NOMO-1 treated with DMSO at 0.1 percent for 48 hours (cell line): ENCODE measurements around the gene CDC42BPB.

Source experiments
- DNase-seq: peaks from one replicate; lab custom pipeline; 2025; ENCODE audit not compliant: unreplicated experiment; lab: John Stamatoyannopoulos, UW

The CDC42BPB gene

DNA sequence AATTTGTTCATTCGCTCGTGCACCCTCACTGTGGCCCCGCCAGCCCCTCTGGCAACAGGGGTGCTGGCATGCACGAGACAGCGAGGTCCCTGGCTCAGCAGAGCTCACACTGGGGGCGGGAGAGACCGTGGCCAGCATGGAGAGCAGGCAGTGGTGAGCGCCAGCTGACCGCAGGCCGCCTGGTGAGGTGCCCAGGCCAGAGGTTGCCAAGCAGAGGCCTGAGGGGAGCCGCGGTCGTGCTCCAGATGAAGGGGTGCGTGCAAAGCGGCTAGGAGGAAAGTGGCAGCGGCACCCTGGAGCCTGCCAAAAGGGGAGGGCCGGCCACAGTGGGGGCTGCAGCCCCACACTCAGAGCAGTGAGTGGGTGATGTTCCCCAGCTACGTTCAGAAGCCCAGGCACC, 56.1 kb downstream of the CDC42BPB start:
- DNase-seq = no peak

DNA sequence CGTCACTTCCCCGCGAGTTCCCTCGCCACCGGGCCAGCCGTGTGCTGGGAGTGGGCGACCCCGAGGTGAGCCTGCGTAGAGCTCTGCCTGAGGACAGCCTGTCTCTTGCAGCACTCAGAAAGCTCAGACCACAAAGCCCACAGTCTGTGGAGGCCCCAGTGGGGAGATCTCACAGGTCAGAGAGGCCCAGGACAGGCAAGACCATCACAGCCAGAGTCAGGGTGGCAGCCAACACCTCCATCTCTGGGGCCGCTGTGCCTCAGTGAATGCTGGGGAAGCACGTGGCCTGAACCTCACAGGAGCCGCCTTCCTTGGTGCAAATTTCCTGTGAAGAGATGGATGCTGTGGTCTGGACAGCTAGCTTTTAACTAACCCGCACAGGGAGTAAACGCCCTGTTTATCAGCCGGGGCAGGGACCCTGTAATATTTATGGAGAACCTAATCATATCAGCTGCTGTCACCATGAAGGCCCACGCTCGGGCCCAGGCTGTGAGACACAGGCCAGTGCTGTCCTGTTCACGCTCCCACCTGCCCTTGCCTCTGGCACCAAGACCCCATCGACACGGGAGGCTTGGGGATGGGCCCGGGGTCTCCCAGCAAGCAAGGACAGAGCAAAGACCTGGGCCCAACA, 56.9 kb downstream of the CDC42BPB start:
- DNase-seq = no peak

DNA sequence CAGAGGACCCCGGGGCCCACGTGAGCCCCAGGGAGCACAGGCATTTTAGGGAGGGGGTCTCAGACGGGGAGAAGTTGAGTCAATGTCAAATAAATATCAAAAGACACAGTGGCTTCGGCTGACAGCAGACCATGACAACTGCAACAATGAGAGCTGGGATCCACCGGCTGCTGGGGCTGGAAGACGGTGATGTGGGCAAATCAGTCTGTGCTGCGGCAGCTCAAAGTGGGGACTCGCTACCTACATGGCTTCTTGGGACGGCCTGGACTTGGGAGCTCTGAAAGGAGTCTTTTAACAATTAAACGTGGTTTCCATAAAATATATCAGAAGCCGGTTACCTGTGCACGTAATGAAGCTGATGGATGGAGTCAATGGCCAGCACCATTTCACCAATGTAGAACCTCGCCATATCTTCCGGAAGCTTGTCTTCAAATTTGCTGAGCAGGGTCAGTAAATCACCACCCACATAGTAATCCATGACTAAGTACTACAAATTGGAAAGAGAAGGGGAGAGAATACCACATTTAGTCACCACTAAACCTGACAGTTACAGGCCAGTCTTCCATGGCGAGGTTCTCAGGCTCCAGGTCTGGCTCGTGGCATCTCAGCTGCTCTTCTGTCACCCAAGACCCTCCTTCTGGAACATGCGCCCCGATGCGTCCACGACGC, 58.0 kb downstream of the CDC42BPB start:
- no peak for DNase-seq

DNA sequence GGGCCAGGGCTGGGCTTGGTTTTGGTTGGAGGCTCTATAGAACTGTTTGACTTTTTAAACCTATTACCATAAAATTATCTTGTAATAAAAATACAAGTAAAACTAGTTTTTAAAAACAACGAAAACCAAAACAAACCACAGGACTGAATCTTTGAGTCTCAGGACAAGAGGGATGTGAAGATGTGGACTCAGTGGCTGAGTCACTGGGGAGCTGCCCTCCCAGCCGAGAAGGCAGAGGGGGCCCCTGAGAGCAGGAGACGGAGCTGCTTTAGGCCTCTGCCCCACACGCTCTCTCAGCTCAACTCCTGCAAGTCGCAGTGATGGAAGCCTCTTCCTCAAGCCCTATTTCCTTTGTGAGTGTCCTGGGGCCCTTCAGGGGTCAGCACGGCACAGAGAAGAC, 59.0 kb downstream of the CDC42BPB start:
- DNase-seq = no peak

DNA sequence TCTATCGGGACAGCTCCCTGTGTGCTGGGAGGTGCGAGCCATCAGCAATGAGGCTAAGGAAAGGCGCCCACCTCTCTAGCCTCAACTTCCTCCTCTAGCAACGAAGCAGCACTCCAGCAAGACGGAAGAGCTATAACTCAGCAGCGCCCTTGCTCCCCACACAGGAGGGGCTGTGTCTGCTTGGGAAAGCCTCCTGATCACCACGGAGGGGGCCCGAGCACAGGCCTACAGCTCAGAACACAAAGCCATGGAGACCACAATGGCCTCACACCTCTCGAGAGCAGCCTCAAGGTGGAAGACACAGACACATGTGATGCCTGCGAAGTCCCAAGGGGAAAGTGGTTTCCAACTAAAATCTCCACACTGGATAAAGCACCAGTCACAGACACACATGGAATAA, 60.4 kb downstream of the CDC42BPB start:
- no peak for DNase-seq

DNA sequence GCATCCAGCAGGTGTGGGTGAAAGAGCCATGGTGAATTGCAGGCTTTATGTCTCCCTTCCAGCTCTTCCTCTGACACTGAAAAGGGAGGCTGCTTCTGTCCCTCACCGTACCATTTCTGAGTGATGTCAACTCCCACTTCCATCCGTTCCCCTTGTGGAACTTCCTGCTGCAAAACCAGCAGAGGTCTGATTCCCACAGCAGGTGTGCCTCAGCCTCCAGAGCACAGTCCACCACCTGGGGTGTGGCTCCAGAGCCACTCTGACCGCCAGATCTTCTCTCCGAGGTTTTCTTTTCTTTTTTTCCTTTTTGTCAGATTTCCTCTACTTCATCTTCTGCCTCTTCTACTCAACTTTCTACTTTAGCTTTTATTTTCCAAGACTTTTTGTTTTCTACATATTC, 62.7 kb downstream of the CDC42BPB start:
- no peak for DNase-seq

DNA sequence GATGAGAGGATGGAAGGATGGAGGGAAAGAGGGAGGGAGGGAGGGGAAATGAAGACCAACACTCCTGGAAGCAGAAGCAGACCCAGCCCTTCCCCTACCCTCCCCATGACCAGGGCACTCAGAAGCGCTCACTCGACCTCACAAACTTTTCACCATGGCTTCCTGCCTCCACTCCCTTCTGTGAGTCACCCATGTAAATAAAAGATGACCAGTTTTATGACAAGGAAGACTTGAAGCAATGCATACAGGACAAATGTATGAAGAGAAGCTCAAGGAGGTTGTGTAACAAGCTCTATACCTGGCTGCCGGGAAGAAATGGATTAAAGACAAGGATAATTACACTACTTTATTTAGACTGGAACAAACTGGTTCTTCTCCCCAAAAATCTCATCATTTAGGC, 63.8 kb downstream of the CDC42BPB start:
- DNase-seq = no peak

DNA sequence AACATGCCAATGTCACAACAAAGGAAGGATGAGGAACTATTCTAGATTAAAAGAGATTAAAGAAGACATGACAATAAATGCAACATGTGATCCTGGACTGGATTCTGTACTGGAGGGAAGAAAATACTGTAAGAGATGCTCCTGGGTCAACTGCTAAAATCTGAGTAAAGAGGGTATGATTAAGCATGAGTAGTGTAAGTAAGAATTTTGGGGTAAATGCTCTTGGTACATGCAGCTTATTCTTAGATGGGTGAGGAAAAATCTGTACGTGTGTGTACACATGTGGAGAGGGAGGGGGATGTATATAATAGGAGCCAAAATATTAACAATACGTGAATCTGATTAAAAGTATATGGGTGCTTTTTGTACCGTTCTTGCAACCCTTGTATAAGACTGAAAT, 66.0 kb downstream of the CDC42BPB start:
- no peak for DNase-seq

DNA sequence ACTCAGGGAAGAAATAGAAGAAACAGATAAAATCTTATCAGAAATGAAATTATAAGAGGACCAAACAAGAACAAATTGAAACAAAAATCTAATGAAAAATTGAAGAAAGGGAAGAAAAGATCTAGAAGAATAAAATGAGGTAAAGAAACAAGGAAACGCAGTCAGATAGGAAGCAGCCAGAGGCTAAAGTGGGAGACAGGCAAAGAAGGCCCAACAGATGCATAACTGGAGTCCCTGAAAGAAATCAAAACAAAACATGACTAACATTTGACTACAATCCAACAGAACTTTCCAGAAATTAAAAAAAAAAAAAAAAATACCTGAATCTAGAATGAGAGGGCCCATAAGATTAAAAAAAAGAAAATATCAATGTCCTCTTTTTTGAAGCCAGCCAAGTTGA, 69.3 kb downstream of the CDC42BPB start:
- DNase-seq = no peak

DNA sequence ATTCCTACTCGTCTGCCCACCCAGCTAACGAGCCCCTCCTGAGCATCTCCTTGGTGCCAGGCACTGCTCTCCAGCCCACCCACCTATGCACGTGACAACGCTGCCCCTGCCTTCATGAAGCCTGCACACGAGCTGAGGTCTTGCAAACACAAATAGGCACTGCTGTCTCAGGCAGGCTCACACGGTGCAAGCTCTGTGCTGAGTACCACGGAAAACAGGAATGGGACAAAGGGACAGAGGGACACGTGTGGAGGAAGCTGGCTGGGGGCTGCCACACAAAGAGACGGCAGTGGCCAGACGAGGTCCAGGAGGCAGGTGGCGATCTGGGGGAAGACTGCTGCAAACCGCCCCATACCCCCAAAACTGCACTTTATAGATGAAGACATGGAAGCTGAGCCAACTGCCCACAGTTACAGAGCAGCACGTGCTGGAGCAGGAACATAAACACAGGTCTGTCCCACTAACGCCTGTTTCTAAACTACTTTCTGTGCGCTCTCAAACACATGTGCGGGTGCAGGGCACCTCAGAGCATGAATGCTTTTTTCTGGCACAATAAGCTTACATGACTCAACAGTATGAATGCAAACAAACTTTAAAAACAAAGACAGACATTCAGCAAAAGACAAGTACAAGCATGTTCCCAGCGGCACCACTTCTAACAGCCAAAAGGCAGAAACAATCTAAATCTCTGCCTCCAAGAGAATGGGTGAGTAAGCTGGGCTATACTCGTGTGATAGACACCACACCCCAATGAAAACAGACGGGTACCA, 70.4 kb downstream of the CDC42BPB start:
- DNase-seq = no peak

DNA sequence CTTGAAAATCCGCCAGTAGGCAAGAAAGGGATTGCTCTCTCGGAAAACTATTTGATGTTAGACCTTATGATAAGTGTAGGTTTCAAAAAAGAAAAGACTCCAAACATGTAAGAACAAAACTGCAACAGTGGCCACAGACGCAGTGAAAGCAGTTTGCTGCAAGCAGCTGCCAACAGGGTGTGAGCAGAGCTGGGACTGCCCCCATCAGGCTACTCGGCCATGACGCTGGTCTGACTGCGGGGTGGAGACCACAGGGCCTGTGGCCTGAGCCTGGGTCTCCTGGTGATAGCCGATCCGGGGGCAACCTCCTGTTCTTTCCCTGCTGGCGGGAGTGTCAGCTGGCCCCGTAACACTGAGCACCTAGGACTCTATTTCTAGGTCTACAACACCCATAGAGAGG, 71.7 kb downstream of the CDC42BPB start:
- no peak for DNase-seq

DNA sequence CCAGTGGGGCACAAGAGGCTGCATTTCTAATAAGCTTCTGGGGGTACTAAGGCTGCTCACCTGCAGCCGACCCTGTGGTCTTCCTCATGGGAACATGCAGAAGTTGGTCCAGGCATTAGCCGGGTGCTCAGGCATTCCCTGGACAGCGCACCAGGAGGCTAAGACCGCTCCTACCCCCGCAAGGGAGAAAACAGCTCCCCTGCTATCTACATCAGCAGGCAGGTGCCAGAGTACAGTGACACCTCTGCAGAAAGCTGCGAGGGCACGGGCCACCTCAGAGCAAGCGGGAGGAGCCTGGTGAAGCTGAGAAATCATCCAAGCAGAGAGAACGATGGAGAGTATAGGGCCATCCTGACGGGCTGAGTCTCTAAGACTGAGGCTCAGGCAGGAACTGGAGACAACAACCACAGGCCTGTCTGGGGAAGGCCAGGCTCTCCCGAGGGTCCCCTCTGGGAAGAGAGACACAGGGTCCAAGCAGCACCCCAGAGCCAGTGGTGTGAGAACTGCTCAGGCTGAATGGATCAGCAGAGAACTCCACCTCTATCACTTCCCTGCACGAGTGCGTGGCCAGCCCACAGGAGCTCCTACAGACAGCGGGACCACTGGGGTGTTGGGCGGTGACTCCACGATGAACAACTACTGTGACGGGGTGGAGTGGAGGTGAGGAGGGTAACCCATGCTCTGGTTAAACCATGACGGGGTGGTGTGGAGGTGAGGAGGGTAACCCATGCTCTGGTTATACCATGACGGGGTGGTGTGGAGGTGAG, 72.8 kb downstream of the CDC42BPB start:
- no peak for DNase-seq

DNA sequence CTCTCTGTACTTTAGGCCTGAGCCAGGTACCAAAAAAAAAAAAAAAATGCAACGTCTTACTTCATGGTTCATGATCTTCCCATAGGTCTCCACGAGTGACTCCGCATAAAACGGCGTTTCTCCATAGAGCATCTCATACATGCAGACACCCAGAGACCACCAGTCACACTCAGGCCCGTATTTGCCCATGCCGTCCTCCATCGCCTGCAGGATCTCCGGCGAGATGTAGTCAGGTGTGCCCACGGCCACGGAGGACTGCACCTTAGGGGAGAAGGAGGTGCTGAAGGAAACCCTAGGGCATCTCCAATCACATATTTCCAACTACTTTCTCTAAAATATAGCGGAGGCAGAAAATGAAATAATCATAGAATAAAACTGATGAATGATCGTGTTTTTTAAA, 73.9 kb downstream of the CDC42BPB start:
- no peak for DNase-seq

DNA sequence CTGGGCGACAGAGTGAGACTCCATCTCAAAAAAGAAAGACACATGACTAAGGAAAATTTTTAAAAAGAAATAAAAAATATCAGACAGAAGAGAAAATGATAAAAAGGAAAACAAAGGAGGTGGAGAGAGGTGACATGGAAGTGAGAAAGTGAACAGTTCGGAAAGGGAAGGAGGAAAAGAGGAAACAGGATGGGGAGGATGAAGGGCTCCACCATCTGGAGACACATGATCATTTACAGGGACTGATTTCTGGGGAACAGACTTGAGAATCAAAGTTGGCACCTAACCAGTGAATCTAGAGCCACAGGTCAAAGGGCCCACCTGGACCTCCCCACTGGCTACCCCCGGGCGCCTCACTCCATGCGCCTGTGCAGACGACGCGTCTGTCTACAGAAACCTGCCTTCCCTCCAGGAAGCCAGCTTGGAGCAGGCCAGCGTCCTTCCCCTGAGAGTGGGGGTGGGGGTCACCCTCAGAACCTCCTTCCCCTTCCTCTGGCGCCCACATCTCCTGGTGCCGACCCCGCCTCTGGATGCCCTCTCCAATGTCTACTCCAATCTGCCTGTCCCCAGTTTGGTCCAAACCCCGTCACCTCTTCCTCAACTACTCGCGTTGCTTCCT, 74.4 kb downstream of the CDC42BPB start:
- no peak for DNase-seq

DNA sequence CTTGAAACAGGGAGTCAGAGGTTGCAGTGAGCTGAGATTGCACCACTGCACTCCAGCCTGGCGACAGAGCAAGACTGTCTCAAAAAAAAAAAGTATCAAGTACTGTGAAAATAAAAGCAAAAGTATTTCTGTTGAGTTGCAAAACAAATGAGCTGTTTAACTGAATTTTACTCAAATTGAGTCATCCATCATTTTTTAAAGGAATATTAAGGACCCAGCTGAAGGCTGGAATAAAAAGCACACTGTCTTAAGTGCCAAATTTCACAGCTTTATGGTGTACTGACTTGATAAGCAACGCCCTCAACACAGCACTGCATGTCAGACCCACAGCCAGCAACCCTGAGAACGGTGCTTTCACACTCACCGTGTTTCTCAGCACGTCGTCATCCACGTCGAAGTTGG, 76.9 kb downstream of the CDC42BPB start:
- DNase-seq = no peak

DNA sequence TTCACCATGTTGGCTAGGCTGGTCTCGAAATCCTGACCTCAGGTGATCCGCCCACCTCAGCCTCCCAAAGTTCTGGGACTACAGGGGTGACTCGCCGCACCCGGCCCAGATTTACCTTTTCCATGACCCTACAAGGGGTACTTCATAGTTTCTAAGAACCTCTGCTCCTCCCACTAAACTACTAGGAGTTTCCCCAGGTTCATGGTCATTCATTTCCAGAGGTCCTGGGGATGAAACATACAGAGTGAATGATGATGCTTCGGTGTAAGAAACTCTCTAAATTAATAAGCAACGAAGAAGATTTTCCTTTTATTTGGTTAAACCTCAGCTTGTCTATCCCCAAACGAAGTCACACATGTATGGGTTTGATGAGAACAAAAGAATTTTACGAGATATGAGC, 77.9 kb downstream of the CDC42BPB start:
- no peak for DNase-seq

DNA sequence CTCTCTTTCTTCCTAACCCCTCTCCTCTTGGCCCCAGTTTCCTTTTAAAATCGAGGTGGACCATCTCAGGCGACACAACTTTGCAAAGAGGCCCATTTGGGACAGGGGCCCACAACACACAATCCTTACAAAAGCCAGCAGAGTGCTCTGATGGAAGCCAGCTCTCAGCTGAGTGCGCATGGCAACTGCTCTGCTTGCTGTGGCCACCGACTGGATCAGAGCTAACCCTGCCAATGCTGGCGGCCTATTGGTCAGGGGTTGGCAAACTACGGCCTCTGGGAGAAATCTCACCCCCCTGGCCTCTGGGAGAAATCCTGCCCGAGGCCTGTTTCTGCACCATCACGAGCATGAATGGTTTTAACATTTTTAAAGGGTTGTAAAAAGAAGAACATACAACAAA, 79.9 kb downstream of the CDC42BPB start:
- no peak for DNase-seq

DNA sequence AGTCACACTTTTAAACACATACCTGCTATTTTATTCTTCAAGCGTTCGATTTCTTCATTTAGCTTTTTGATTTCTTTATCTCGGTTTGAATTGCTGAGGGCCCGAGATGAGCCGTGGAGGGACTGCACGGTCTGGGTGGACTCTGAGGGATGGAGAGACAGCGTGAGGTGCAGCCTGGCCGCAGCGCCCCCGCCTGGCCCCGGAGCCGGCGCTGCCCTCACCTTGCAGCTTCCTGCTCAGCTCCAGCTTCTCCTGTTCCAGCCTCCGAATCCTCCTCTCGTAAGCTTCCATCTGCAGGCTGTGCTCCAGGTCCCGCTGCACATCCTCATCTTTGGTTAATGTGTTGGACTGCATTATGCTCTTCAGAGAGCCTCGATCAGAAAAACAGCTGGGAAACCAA, 81.7 kb downstream of the CDC42BPB start:
- no peak for DNase-seq

DNA sequence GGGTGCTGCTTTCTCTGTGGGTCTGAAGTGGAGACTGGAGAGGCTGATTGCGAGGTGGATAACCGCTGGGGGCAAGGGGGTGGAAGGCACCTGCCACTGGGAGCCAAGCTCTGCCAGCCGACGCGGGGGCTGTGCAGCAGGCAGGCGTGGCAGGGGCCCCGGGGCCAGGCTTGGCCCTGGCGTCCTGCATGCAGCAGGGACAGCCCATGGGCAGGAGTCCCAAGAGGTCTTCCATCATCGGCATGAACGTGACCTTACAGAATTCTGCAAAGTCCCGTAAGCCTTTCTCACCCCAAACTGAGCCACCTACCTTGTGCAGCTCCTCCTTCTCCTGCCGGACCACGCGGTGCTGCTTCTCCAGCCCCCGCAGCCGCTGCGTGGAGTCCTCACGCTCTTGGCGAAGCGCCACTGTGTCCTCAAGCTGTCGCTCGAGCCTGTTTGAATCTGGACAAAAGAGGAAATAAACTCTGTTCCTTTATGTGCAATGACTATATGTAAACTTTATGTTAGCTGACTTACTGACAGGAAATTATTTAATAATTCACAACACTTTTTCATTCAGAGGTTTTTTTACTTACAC, 83.6 kb downstream of the CDC42BPB start:
- DNase-seq = no peak

DNA sequence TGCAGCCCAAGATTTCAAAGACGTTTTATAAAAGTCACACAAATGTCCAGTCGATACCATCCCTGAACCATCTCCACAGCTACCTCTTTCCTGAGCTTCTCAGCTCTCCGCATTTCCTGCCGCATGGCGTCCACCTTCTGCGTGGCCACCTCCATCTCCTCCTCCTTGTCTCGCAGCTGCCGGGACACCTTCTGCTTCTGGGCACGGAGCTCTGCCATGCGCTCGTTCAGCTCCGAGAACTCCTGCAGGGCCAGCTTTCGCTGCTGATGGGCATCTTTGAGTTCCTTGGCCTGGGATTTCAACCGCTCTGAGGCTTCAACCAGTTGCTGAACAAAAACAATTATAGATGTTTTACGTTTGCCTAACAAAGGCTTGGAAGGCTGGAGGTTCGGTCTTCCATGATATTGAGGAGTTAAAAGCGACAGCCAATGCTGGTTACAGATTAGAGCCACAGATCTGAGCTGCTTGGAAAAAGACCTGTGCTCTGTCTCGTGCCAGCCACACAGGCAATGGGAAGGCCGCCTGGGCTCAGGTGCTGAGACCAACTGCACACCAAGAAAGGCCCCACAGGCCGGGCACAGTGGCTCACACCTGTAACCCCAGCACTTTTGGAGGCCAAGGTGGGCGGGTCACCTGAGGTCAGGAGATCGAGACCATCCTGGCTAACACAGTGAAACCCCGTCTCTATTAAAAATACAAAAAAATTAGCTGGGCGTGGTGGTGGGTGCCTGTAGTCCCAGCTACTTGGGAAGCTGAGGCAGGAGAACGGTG, 85.3 kb downstream of the CDC42BPB start:
- DNase-seq = no peak
